Neural progenitor cell (in vitro differentiated cells): ENCODE data around the gene ETFA. TPM values are rescaled to one million over a fixed set of nuclear protein-coding genes. Genes with fewer than 3 reads are reported as not detected.
A peak's percentile ranks its signal among the peaks of the same experiment; 100 is the strongest.

Experiments used
- DNase-seq: peaks from one replicate; pipeline ENCODE4 v3.0.0-alpha.2; 2016; ENCODE audit warnings: low spot score
- H2AFZ ChIP-seq: fragments of 200-600 bp; sonication (generic); replicated peaks from 2 replicates; pipeline ENCODE4 v1.6.1; 2016; ENCODE audit warnings: antibody characterized with exemption
- H3F3A ChIP-seq: fragments of 200-600 bp; sonication (generic); 2 replicates; pipeline ENCODE4 v1.6.1; 2016; ENCODE audit warnings: antibody characterized with exemption, low read depth
- H3K27ac ChIP-seq: fragments of 200-600 bp; sonication (generic); 2 replicates; pipeline ENCODE4 v1.5.1; 2016; ENCODE audit warnings: mild to moderate bottlenecking
- H3K27me3 ChIP-seq: fragments of 200-600 bp; sonication (generic); 2 replicates; pipeline ENCODE4 v1.6.1; 2016; ENCODE audit warnings: mild to moderate bottlenecking, moderate library complexity
- H3K36me3 ChIP-seq: fragments of 200-600 bp; sonication (generic); 2 replicates; pipeline ENCODE4 v1.5.1; 2016
- H3K4me1 ChIP-seq: fragments of 200-600 bp; sonication (generic); 2 replicates; pipeline ENCODE4 v1.6.1; 2016; ENCODE audit warnings: mixed run types
- H3K4me2 ChIP-seq: fragments of 200-600 bp; sonication (generic); 2 replicates; pipeline ENCODE4 v1.6.1; 2016
- H3K4me3 ChIP-seq: fragments of 200-600 bp; sonication (generic); 2 replicates; pipeline ENCODE4 v1.5.1; 2016
- H3K79me2 ChIP-seq: fragments of 200-600 bp; sonication (generic); 2 replicates; pipeline ENCODE4 v1.6.1; 2016; ENCODE audit warnings: low read depth
- H3K9ac ChIP-seq: fragments of 200-600 bp; sonication (generic); 2 replicates; pipeline ENCODE4 v1.6.1; 2016
- H3K9me3 ChIP-seq: fragments of 200-600 bp; sonication (generic); 2 replicates; pipeline ENCODE4 v1.5.1; 2016; ENCODE audit warnings: low read depth
- H4K20me1 ChIP-seq: fragments of 200-600 bp; sonication (generic); 2 replicates; pipeline ENCODE4 v1.6.1; 2016; ENCODE audit warnings: low read depth
- H3K27ac Mint-ChIP-seq: 3 replicates; pipeline ENCODE4 v1.8.0; 2021; ENCODE audit warnings: mixed read lengths
- H3K27me3 Mint-ChIP-seq: 2 replicates; pipeline ENCODE4 v1.8.0; 2022; ENCODE audit warnings: low read depth, mild to moderate bottlenecking, inconsistent platforms, moderate library complexity, mixed read lengths; ENCODE audit not compliant: insufficient read depth
- H3K36me3 Mint-ChIP-seq: 3 replicates; pipeline ENCODE4 v1.8.0; 2021; ENCODE audit warnings: mixed read lengths
- H3K4me1 Mint-ChIP-seq: 3 replicates; pipeline ENCODE4 v1.8.0; 2021; ENCODE audit warnings: mixed read lengths
- H3K4me3 Mint-ChIP-seq: 3 replicates; pipeline ENCODE4 v1.8.0; 2021; ENCODE audit warnings: mild to moderate bottlenecking, moderate library complexity, mixed read lengths
- H3K9me3 Mint-ChIP-seq: 3 replicates; pipeline ENCODE4 v1.8.0; 2020; ENCODE audit warnings: mixed read lengths
- EZH2 ChIP-seq: fragments of 200-600 bp; sonication (generic); IDR thresholded peaks from 2 replicates; pipeline ENCODE4 v1.6.1; 2017; ENCODE audit warnings: antibody characterized with exemption, mild to moderate bottlenecking, moderate library complexity
- EZH2phosphoT487 ChIP-seq: fragments of 200-600 bp; sonication (generic); IDR thresholded peaks from 2 replicates; pipeline ENCODE4 v1.6.1; 2017; ENCODE audit warnings: antibody characterized with exemption
- total RNA-seq: library from RNA; depleted of rRNA; stranded (reverse); fragments of >200 nt; gene quantifications from 2 replicates; pipeline ENCODE4 v1.2.3, GENCODE V29; 2015; ENCODE audit warnings: low replicate concordance
- TF ChIP-seq, protein P1 (sequence below): fragments of 200-600 bp; sonication (generic); IDR thresholded peaks from 2 replicates; pipeline ENCODE4 v1.5.1; 2017; ENCODE audit warnings: antibody characterized with exemption, mild to moderate bottlenecking

ETFA gene
- total RNA-seq, 1 donor from 2014 or later, result 99.3 TPM

DNA sequence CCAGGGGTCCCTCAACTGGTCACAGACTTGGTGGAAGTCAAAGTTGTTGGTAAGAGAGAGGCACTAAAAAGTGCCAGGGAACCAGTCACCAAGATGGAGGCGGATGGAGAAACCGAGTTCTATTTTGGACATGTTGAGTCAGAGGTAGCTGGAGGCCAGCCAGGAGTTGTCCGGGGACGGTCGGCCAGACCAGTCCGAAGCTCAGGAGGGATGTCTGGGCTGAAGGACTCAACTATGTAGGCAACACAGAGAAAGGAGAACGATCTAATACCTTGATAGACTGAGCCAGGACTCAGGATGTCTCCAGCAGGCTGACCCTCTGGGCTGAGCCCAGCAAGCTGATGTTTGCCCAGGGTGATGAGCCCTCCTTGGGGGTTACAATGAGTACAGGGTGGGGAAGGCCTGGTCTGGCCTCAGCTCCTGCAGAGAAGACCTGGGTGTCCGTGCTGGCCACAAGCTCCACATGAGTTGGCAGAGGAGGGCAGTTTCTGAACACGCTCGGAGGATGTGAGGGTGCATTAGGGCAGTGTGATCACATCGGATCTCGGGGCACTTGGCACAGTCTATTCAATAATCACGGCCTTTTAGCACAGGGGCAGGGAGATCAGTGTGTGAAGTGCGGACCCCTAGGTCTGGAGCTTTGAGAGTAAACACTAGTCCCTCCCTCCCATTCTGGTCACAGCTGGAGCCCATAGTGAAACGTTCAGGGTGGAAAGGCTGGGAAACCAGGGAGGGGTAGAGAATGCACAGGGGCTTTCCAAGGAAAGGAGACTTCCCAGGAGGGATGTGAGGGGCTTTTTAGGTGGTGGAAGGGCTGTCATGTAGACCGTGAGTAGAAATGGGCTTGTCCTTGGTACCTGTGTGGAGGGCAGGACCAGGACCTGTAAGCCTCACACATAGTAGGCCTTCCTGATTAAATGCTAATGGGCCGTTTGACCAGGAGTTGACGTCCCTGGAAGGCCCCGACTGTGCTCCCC is 111.9 kb downstream of the ETFA start:
- Histone ChIP-seq H3K36me3 (no peaks in the 10 kb centered on the region), H3F3A (no peaks in the 10 kb centered on the region), H3K9me3 (no peaks in the 10 kb centered on the region), H4K20me1 (no peaks in the 10 kb centered on the region), H3K4me1 (peaks cover 12% of the 10 kb centered on the region), H3K4me2 (no peak overlapping the region), H3K79me2 (no peaks in the 10 kb centered on the region), H3K4me3 (no peak overlapping the region), H2AFZ (no peak overlapping the region), H3K27me3 (no peaks in the 10 kb centered on the region), H3K27ac (no peak overlapping the region), H3K9ac (no peak overlapping the region)
- Mint-ChIP-seq H3K27ac (peak overlapping the region; percentile 85), H3K27me3 (peaks cover 3% of the 10 kb centered on the region), H3K9me3 (no peaks in the 10 kb centered on the region), H3K4me1 (peaks cover 44% of the 10 kb centered on the region), H3K36me3 (no peaks in the 10 kb centered on the region), H3K4me3 (no peak overlapping the region)
- no peak for DNase-seq
- no peak for TF ChIP-seq EZH2
- TF ChIP-seq, protein P1, sequence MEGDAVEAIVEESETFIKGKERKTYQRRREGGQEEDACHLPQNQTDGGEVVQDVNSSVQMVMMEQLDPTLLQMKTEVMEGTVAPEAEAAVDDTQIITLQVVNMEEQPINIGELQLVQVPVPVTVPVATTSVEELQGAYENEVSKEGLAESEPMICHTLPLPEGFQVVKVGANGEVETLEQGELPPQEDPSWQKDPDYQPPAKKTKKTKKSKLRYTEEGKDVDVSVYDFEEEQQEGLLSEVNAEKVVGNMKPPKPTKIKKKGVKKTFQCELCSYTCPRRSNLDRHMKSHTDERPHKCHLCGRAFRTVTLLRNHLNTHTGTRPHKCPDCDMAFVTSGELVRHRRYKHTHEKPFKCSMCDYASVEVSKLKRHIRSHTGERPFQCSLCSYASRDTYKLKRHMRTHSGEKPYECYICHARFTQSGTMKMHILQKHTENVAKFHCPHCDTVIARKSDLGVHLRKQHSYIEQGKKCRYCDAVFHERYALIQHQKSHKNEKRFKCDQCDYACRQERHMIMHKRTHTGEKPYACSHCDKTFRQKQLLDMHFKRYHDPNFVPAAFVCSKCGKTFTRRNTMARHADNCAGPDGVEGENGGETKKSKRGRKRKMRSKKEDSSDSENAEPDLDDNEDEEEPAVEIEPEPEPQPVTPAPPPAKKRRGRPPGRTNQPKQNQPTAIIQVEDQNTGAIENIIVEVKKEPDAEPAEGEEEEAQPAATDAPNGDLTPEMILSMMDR, result no peak
- no peak for TF ChIP-seq EZH2phosphoT487

- peaks cover 44% of the 10 kb centered on the region for H3K4me1 Mint-ChIP-seq
- no peaks in the 10 kb centered on the region for H3K27me3 ChIP-seq
- no peak for DNase-seq
- no peak overlapping the region for H3K4me2 ChIP-seq
- no peak overlapping the region for H3K27ac ChIP-seq
- no peaks in the 10 kb centered on the region for H3K79me2 ChIP-seq
- H3K9me3 ChIP-seq, result no peaks in the 10 kb centered on the region
- no peaks in the 10 kb centered on the region for H3K36me3 ChIP-seq
- H3K9me3 Mint-ChIP-seq, result no peaks in the 10 kb centered on the region
- no peak overlapping the region for H3K4me3 ChIP-seq
- no peak overlapping the region for H3K4me3 Mint-ChIP-seq
- H3K36me3 Mint-ChIP-seq, result no peaks in the 10 kb centered on the region
- H3K9ac ChIP-seq, result no peak overlapping the region
- peaks cover 3% of the 10 kb centered on the region for H3K27me3 Mint-ChIP-seq
- peak overlapping the region; percentile 85 for H3K27ac Mint-ChIP-seq
- H2AFZ ChIP-seq, result no peak overlapping the region
- no peaks in the 10 kb centered on the region for H4K20me1 ChIP-seq
- H3K4me1 ChIP-seq, result peaks cover 12% of the 10 kb centered on the region
- H3F3A ChIP-seq, result no peaks in the 10 kb centered on the region
- TF ChIP-seq, protein P1, result no peak
- TF ChIP-seq EZH2phosphoT487 (no peak), EZH2 (no peak)
These were observed 112.7 kb downstream of the ETFA start for GRCh38 chr15:76198456-76199105.

GRCh38 chr15:76197703-76198455 is 113.4 kb downstream of the ETFA start:
- TF ChIP-seq EZH2, result no peak
- no peak for TF ChIP-seq EZH2phosphoT487
- TF ChIP-seq, protein P1, result no peak
- no peaks in the 10 kb centered on the region for H3K27me3 ChIP-seq
- no peaks in the 10 kb centered on the region for H3K9me3 ChIP-seq
- Mint-ChIP-seq H3K27me3 (peaks cover 3% of the 10 kb centered on the region), H3K4me1 (peaks cover 44% of the 10 kb centered on the region), H3K36me3 (no peaks in the 10 kb centered on the region), H3K4me3 (no peak overlapping the region), H3K9me3 (no peaks in the 10 kb centered on the region), H3K27ac (no peak overlapping the region)
- no peak overlapping the region for H3K27ac ChIP-seq
- no peaks in the 10 kb centered on the region for H3K79me2 ChIP-seq
- H3K4me1 ChIP-seq, result peaks cover 12% of the 10 kb centered on the region
- H3K4me3 ChIP-seq, result no peak overlapping the region
- no peaks in the 10 kb centered on the region for H3K36me3 ChIP-seq
- no peak overlapping the region for H2AFZ ChIP-seq
- no peaks in the 10 kb centered on the region for H3F3A ChIP-seq
- H4K20me1 ChIP-seq, result no peaks in the 10 kb centered on the region
- no peak overlapping the region for H3K4me2 ChIP-seq
- DNase-seq, result no peak
- H3K9ac ChIP-seq, result no peak overlapping the region
